ENCODE data around the gene GARNL3. TPM values are rescaled to one million over a fixed set of nuclear protein-coding genes. Genes with fewer than 3 reads are reported as not detected.

The GARNL3 gene
- total RNA-seq (ENCODE audit: low replicate concordance), result 11.1 and 19.7 TPM in 2 replicates
- long read RNA-seq, partial matches to known transcripts, result 0 of 7 reads
- long read RNA-seq, other reads (novel, unspliced or antisense), result 7 of 7 reads

- H3K4me3 Mint-ChIP-seq, result peak within 1 kb of the TSS; percentile 39
- no peaks in the 10 kb centered on the region for H3K9me3 Mint-ChIP-seq
- H3K36me3 Mint-ChIP-seq, result no peaks in the 10 kb centered on the region
- no peaks in the 10 kb centered on the region for H3K27me3 Mint-ChIP-seq
- no peak for DNase-seq (ENCODE audit: extremely low spot score, unreplicated experiment)
- no peak for TF ChIP-seq CTCF (conservative IDR thresholded peaks at IDR 0.05)
- H3K27ac Mint-ChIP-seq, result no peak within 1 kb of the TSS
- H3K4me1 Mint-ChIP-seq (ENCODE audit: unreplicated experiment), result peaks cover 21% of the 10 kb centered on the region
Measured at GRCh38 chr9:127264462-127265219, at the start of gene GARNL3. TSS of gene GARNL3 (plus strand) at chr9:127264774. CDS start at chr9:127264878, 104 bp downstream.

GRCh38 chr9:127215268-127216209, 49.0 kb upstream of the GARNL3 start:
- Mint-ChIP-seq H3K27me3 (no peaks in the 10 kb centered on the region), H3K9me3 (no peaks in the 10 kb centered on the region), H3K27ac (no peak overlapping the region), H3K36me3 (no peaks in the 10 kb centered on the region), H3K4me1 (ENCODE audit: unreplicated experiment) (peaks cover 11% of the 10 kb centered on the region), H3K4me3 (no peak overlapping the region)
- DNase-seq (ENCODE audit: extremely low spot score, unreplicated experiment), result no peak
- TF ChIP-seq CTCF (conservative IDR thresholded peaks at IDR 0.05), result no peak

- H3K27ac Mint-ChIP-seq, result no peak overlapping the region
- no peak for TF ChIP-seq CTCF (conservative IDR thresholded peaks at IDR 0.05)
- no peak for DNase-seq (ENCODE audit: extremely low spot score, unreplicated experiment)
- no peaks in the 10 kb centered on the region for H3K27me3 Mint-ChIP-seq
- no peaks in the 10 kb centered on the region for H3K9me3 Mint-ChIP-seq
- no peaks in the 10 kb centered on the region for H3K36me3 Mint-ChIP-seq
- no peak overlapping the region for H3K4me3 Mint-ChIP-seq
- H3K4me1 Mint-ChIP-seq (ENCODE audit: unreplicated experiment), result peaks cover 6% of the 10 kb centered on the region
Measured at GRCh38 chr9:127216210-127216887, 48.2 kb upstream of the GARNL3 start.

GRCh38 chr9:127216888-127217217, 47.7 kb upstream of the GARNL3 start:
- no peak for DNase-seq (ENCODE audit: extremely low spot score, unreplicated experiment)
- TF ChIP-seq CTCF (conservative IDR thresholded peaks at IDR 0.05), result no peak

GRCh38 chr9:127218818-127219217, 45.8 kb upstream of the GARNL3 start:
- Mint-ChIP-seq H3K27ac (no peak overlapping the region), H3K9me3 (no peaks in the 10 kb centered on the region), H3K36me3 (no peaks in the 10 kb centered on the region), H3K27me3 (peaks cover 12% of the 10 kb centered on the region), H3K4me1 (ENCODE audit: unreplicated experiment) (peaks cover 10% of the 10 kb centered on the region), H3K4me3 (no peak overlapping the region)
- no peak for DNase-seq (ENCODE audit: extremely low spot score, unreplicated experiment)
- TF ChIP-seq CTCF (conservative IDR thresholded peaks at IDR 0.05), result no peak

More at GRCh38 chr9:127216888-127217217, 47.7 kb upstream of the GARNL3 start:
- Mint-ChIP-seq H3K36me3 (no peaks in the 10 kb centered on the region), H3K27me3 (peaks cover under 1% of the 10 kb centered on the region), H3K4me3 (no peak overlapping the region), H3K4me1 (ENCODE audit: unreplicated experiment) (peaks cover 6% of the 10 kb centered on the region), H3K27ac (no peak overlapping the region), H3K9me3 (no peaks in the 10 kb centered on the region)

Measured in type B pancreatic cell (in vitro differentiated cells).